Glutamatergic neuron (in vitro differentiated cells): Measurements from ENCODE around the gene CCNK. TPM values are rescaled to one million over a fixed set of nuclear protein-coding genes. Genes with fewer than 3 reads are reported as not detected.
A peak's percentile ranks its signal among the peaks of the same experiment; 100 is the strongest.

ENCODE experiments used
- DNase-seq: peaks from one replicate; pipeline ENCODE4 v3.0.0; 2022
- H3K27ac Mint-ChIP-seq: one replicate; pipeline ENCODE4 v1.8.0; 2020; ENCODE audit warnings: mild to moderate bottlenecking, mixed read lengths, inconsistent platforms; ENCODE audit not compliant: unreplicated experiment
- H3K27me3 Mint-ChIP-seq: one replicate; pipeline ENCODE4 v1.8.0; 2020; ENCODE audit warnings: mild to moderate bottlenecking, moderate library complexity, mixed read lengths, inconsistent platforms; ENCODE audit not compliant: unreplicated experiment
- H3K36me3 Mint-ChIP-seq: one replicate; pipeline ENCODE4 v1.8.0; 2020; ENCODE audit warnings: mild to moderate bottlenecking, mixed read lengths, inconsistent platforms; ENCODE audit not compliant: unreplicated experiment
- H3K4me1 Mint-ChIP-seq: one replicate; pipeline ENCODE4 v1.8.0; 2020; ENCODE audit warnings: mild to moderate bottlenecking, low read depth, mixed read lengths, inconsistent platforms; ENCODE audit not compliant: unreplicated experiment
- H3K4me3 Mint-ChIP-seq: one replicate; pipeline ENCODE4 v1.8.0; 2020; ENCODE audit warnings: mild to moderate bottlenecking, mixed read lengths, inconsistent platforms; ENCODE audit not compliant: unreplicated experiment
- H3K9me3 Mint-ChIP-seq: one replicate; pipeline ENCODE4 v1.8.0; 2020; ENCODE audit warnings: mild to moderate bottlenecking, moderate library complexity, mixed read lengths, inconsistent platforms; ENCODE audit not compliant: unreplicated experiment
- total RNA-seq: library from RNA; stranded (reverse); fragmentation: NEBNext Ultra II Directional; extraction: Animal tissue kit (Norgen Biotek cat#: 25700); gene quantifications from one replicate; pipeline ENCODE4 v1.2.1, GENCODE V29; 2021; ENCODE audit not compliant: unreplicated experiment
- TF ChIP-seq, protein P1 (sequence below): fragments of 200-600 bp; sonication (generic); IDR thresholded peaks from one replicate; pipeline ENCODE4 v1.5.0; 2021; ENCODE audit not compliant: partially characterized antibody, unreplicated experiment

Gene CCNK
- total RNA-seq, 1 donor from 2014 or later: 47.2 TPM

DNA sequence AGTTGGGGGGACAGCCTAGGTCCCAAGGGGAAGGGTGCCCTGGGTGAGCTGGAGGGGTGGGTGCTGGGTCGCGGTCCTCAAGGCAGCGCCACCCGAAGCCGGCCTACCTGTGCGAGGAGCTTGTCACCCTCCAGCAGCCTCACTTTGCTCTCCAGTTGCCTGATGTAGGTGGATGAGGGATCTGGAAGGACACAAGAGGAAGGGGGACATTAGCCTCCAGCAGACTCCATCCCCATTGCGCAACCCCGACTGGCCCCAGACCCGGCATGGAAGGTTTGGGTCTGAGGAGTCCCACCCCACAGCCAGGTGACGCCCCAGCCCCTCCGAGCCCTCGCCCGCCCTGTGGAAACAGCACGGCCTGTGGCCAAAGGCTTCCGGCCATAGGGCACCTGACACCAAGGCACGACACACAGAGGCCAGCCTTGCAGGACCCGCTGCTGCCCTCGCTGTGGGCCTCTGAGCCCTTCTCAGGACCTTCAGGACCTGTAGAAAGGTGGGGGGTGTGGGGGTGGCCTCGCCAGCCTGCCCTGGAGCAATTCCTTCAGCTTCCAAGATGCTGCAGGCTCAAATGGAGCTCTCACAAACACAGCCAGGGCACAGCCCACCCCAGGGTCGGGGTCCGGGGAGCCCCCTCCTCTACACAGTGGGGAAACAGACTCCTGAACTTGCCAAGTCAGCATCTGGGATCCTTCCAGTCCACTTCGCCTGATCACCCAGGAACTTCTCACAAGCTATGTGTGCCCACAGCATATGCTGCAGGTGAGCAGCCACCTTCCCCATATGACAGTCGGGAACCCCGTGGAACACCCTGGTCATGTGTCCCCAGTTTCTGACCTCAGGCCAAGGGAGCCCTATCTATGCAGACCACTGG, 54.9 kb downstream of the CCNK start:
- no peaks in the 10 kb centered on the region for H3K36me3 Mint-ChIP-seq
- peaks cover under 1% of the 10 kb centered on the region for H3K9me3 Mint-ChIP-seq
- no peak overlapping the region for H3K4me3 Mint-ChIP-seq
- H3K4me1 Mint-ChIP-seq: peaks cover 9% of the 10 kb centered on the region
- peaks cover 2% of the 10 kb centered on the region for H3K27me3 Mint-ChIP-seq
- DNase-seq: no peak
- TF ChIP-seq, protein P1, sequence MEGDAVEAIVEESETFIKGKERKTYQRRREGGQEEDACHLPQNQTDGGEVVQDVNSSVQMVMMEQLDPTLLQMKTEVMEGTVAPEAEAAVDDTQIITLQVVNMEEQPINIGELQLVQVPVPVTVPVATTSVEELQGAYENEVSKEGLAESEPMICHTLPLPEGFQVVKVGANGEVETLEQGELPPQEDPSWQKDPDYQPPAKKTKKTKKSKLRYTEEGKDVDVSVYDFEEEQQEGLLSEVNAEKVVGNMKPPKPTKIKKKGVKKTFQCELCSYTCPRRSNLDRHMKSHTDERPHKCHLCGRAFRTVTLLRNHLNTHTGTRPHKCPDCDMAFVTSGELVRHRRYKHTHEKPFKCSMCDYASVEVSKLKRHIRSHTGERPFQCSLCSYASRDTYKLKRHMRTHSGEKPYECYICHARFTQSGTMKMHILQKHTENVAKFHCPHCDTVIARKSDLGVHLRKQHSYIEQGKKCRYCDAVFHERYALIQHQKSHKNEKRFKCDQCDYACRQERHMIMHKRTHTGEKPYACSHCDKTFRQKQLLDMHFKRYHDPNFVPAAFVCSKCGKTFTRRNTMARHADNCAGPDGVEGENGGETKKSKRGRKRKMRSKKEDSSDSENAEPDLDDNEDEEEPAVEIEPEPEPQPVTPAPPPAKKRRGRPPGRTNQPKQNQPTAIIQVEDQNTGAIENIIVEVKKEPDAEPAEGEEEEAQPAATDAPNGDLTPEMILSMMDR: no peak
- H3K27ac Mint-ChIP-seq: no peak overlapping the region

DNA sequence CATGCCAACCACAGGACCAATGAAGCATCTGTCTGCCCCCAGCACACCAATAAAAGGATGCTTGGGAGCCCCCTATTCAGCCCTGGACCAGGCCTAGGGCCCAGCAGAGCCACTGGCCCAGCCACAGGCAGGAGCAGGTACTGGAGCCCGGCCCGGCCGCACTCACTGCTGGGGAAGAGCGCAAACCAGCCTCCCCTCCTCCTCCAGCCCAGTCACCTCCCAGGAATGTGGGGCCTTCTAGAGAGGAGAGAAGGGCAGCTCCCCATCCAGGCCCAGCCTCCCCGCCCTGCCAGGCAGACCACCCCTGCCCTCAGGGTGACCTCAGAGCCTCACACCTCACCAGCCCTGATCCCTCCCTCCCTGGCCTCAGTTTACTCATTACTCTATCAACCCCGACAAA, 56.2 kb downstream of the CCNK start:
- Mint-ChIP-seq H3K4me1 (peaks cover 19% of the 10 kb centered on the region), H3K9me3 (peaks cover 6% of the 10 kb centered on the region), H3K36me3 (no peaks in the 10 kb centered on the region), H3K4me3 (no peak overlapping the region), H3K27ac (no peak overlapping the region), H3K27me3 (peaks cover 10% of the 10 kb centered on the region)
- TF ChIP-seq, protein P1: no peak
- DNase-seq: no peak

DNA sequence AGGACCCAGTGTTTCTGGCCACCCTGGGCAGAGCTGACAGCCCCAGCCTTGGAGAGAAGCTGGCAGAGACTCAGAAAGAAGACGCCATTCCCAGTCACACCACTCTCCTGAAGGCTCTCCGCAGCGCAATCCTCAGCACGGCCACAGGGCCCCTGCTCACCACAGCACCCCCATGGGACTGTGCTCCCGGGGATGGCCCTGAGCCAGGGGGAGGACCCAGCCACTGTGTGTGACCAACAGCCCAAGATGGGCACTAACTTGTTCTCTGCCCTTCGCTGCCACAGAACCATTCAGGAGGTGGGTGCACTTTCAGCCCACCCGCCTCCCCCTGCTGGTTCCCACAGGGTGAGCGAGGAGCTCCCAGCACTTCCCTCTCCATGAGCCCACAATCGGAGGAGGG, 57.1 kb downstream of the CCNK start:
- H3K36me3 Mint-ChIP-seq: no peaks in the 10 kb centered on the region
- no peak overlapping the region for H3K27ac Mint-ChIP-seq

DNA sequence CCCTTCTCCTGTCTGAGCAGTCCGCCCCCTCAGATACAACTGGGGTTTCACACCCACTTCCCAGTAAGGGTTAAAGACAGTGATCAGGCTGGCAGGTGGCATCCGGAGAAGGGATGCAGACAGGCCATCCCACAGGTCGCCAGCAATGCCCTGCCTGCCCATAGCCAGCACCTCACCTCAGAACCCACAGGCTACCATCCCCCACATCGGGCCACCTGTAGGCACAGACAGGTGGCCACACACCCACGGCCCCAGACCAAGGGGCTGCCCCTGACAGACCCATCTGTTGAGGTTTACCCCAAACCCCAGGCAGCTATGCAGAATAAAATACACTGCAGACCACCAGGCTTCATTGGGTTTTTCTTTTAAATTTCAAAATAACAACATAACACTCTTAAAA, 57.5 kb downstream of the CCNK start:
- Mint-ChIP-seq H3K36me3 (no peaks in the 10 kb centered on the region), H3K27ac (no peak overlapping the region), H3K27me3 (peaks cover 11% of the 10 kb centered on the region), H3K9me3 (peaks cover 6% of the 10 kb centered on the region), H3K4me3 (no peak overlapping the region), H3K4me1 (peaks cover 19% of the 10 kb centered on the region)
- TF ChIP-seq, protein P1: no peak
- no peak for DNase-seq

More for the DNA sequence above, 57.1 kb downstream of the CCNK start:
- no peak for DNase-seq
- Mint-ChIP-seq H3K4me3 (no peak overlapping the region), H3K9me3 (peaks cover 6% of the 10 kb centered on the region), H3K4me1 (peaks cover 19% of the 10 kb centered on the region), H3K27me3 (peaks cover 10% of the 10 kb centered on the region)
- TF ChIP-seq, protein P1: peak; percentile 32

DNA sequence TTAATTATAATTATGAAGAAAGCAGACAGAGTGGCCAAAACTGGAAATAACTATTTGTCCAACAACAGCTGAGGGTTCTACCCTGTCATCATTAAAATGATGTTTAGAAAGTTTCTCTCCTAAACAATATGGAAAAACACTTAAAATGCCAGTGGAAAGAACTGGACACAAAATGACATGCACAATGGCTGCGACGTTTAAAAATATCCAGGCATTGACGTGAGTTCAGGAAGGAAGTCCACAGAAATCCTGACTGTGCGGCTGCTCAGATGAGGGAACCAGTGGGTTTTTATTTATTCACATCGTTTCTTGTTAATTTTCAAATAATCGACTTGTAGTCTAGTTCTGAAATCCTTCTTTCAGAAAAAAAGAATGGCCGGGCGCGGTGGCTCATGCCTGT, 58.3 kb downstream of the CCNK start:
- TF ChIP-seq, protein P1: no peak
- no peak overlapping the region for H3K4me3 Mint-ChIP-seq
- no peaks in the 10 kb centered on the region for H3K36me3 Mint-ChIP-seq
- H3K27me3 Mint-ChIP-seq: peaks cover 16% of the 10 kb centered on the region
- H3K4me1 Mint-ChIP-seq: peaks cover 24% of the 10 kb centered on the region
- DNase-seq: no peak
- H3K27ac Mint-ChIP-seq: no peak overlapping the region
- peaks cover 8% of the 10 kb centered on the region for H3K9me3 Mint-ChIP-seq
